Endometrial microvascular endothelial cells (primary cell): ENCODE measurements around the gene ST3GAL5. TPM values are rescaled to one million over a fixed set of nuclear protein-coding genes. Genes with fewer than 3 reads are reported as not detected.

Experiments
- in situ Hi-C: cut with HindIII; loops from 2 replicates; pipeline ENCODE4 v1.10.0; 2017; ENCODE audit warnings: low sequenced_read_pairs, low pct_unique_long_range_greater_than_20kb; ENCODE audit errors: inconsistent ontology term
- total RNA-seq: library from RNA; depleted of rRNA; stranded (reverse); fragments of >200 nt; gene quantifications from one replicate; pipeline ENCODE4 v1.2.3, GENCODE V29; 2015; ENCODE audit errors: inconsistent ontology term

ST3GAL5 gene
- total RNA-seq, 1 donor from 2014 or later: 10.6 TPM

DNA sequence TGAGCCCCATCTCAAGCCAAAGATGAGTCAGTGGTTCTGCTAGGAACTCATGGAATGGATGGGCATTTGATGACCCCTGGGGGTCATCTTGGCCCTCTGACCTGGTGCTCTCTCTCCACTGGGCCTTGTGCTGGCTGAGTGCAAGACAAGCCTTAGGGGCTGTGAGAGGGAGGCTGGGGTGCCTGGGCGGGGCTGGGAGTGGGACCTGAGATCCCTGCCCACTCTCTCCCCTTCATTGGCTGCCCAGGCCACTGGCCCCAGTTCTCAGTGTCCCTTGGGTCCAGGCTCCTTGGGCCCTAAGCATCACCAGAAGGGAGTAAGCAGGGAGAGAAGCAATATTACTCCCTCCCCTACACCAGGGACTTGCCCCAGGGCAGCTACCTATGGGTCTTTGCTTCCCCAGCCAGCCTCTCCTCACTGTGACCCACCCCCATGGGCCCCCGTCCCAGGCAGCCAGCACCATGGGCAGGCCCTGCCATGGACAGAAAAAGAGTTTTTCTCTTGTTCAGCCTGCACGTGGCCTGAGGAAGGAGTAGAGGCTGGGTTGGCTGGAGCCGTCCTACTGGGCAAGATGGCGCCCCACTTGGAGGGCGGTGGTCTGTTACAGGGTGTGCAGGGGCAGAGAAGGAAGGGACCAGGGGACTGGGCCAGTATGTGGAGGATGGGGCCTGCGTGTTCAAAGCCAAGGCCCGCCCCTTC lies 101.4 kb downstream of the ST3GAL5 start:
- in situ Hi-C loops: no loop called here

Other genes starting within 250 kb of the ST3GAL5 start
- gene SFTPB, start 220.8 kb downstream of the ST3GAL5 start, total RNA-seq: not detected
- not detected for gene GNLY, start 194.6 kb downstream of the ST3GAL5 start, total RNA-seq
- 10.7 TPM for gene ATOH8, start 135.0 kb downstream of the ST3GAL5 start, total RNA-seq
- gene POLR1A, start 216.9 kb upstream of the ST3GAL5 start, total RNA-seq: 20.9 TPM
- 54.7 TPM for gene PTCD3, start 217.2 kb upstream of the ST3GAL5 start, total RNA-seq